ENCODE measurements around the gene TRMT61A.
A peak's percentile ranks its signal among the peaks of the same experiment; 100 is the strongest.
"Not testable (repeated sequence)": the region's sequence is repeated elsewhere in the genome, so short reads cannot be mapped to it uniquely, and the experiment has no call there.

TRMT61A gene

GRCh38 chr14:103522649-103523574 lies 6.1 kb upstream of the TRMT61A start, which contains the start of gene CKB:
Gene CKB, minus strand, starts transcription at chr14:103522830. Its CDS starts 337 bp downstream, at chr14:103522493.
- intact Hi-C loops (cut with DNase I; ENCODE audit: low total_unique reads) = no loop called here
- Histone ChIP-seq H3K27me3 (no peaks in the 10 kb centered on the region), H3K36me3 (peaks cover 4 to 7% (median 5%) of the 10 kb centered on the region in 3 donors), H3K4me1 (peaks cover 0 to 63% (median 51%) of the 10 kb centered on the region in 4 donors), H3K27ac (peak within 1 kb of the TSS; percentile 84 to 90), H3K9me3 (no peaks in the 10 kb centered on the region), H3K4me3 (peak within 1 kb of the TSS; percentile 65 to 85)
- TF ChIP-seq CTCF (IDR thresholded peaks at IDR 0.05) = no peak
- peak in 1 of 2 donors; percentile 89 for DNase-seq

GRCh38 chr14:103523575-103523954 lies 5.4 kb upstream of the TRMT61A start:
- Histone ChIP-seq H3K27ac (no peak overlapping the region), H3K4me1 (peaks cover 0 to 63% (median 51%) of the 10 kb centered on the region in 4 donors), H3K4me3 (no peak overlapping the region), H3K27me3 (no peaks in the 10 kb centered on the region), H3K36me3 (peaks cover 4 to 7% (median 5%) of the 10 kb centered on the region in 3 donors), H3K9me3 (no peaks in the 10 kb centered on the region)
- no peak for TF ChIP-seq CTCF (IDR thresholded peaks at IDR 0.05)
- intact Hi-C loops (cut with DNase I; ENCODE audit: low total_unique reads) = no loop called here
- no peak for DNase-seq

- Histone ChIP-seq H3K4me1 (peaks cover 0 to 58% (median 46%) of the 10 kb centered on the region in 4 donors), H3K4me3 (no peak overlapping the region), H3K27ac (no peak overlapping the region), H3K9me3 (no peaks in the 10 kb centered on the region), H3K27me3 (no peaks in the 10 kb centered on the region), H3K36me3 (peaks cover 4 to 7% (median 5%) of the 10 kb centered on the region in 3 donors)
- no peak for DNase-seq
- intact Hi-C loops (cut with DNase I; ENCODE audit: low total_unique reads) = no loop called here
- no peak for TF ChIP-seq CTCF (IDR thresholded peaks at IDR 0.05)
Observed at GRCh38 chr14:103524002-103524935, 4.7 kb upstream of the TRMT61A start.

GRCh38 chr14:103525430-103526246 lies 3.4 kb upstream of the TRMT61A start:
- H3K36me3 ChIP-seq; H3K27me3 ChIP-seq; DNase-seq; H3K4me3 ChIP-seq; H3K9me3 ChIP-seq; intact Hi-C loops (cut with DNase I; ENCODE audit: low total_unique reads); H3K27ac ChIP-seq: not testable (repeated sequence)
- peaks cover 0 to 58% (median 47%) of the 10 kb centered on the region in 4 donors for H3K4me1 ChIP-seq

GRCh38 chr14:103526247-103526913 lies 2.6 kb upstream of the TRMT61A start:
- DNase-seq = no peak
- intact Hi-C loops (cut with DNase I; ENCODE audit: low total_unique reads) = no loop called here
- H3K4me3 ChIP-seq = no peak overlapping the region
- H3K27ac ChIP-seq = no peak overlapping the region
- peaks cover 0 to 10% (median 6%) of the 10 kb centered on the region in 3 donors for H3K36me3 ChIP-seq
- no peaks in the 10 kb centered on the region for H3K27me3 ChIP-seq
- no peak for TF ChIP-seq CTCF (IDR thresholded peaks at IDR 0.05)
- H3K4me1 ChIP-seq = peaks cover 0 to 58% (median 50%) of the 10 kb centered on the region in 4 donors
- no peaks in the 10 kb centered on the region for H3K9me3 ChIP-seq

Measured in tibial artery (tissue), 4 donors.